Neuronal stem cell (in vitro differentiated cells): ENCODE results near the gene ALDH1L2.

Experiments
- DNase-seq: peaks from one replicate; pipeline ENCODE4 v3.0.0-alpha.2; 2013; ENCODE audit warnings: low spot score
- H2AFZ ChIP-seq: one replicate; pipeline ENCODE4 v1.6.1; 2013; ENCODE audit warnings: mild to moderate bottlenecking, low read length, inconsistent platforms
- H2AK5ac ChIP-seq: 2 replicates; pipeline ENCODE4 v1.6.1; 2013; ENCODE audit warnings: low read depth, mild to moderate bottlenecking, inconsistent platforms, low read length, moderate library complexity, mixed read lengths
- H2BK120ac ChIP-seq: 2 replicates; pipeline ENCODE4 v1.6.1; 2013; ENCODE audit warnings: low read depth, mild to moderate bottlenecking, inconsistent platforms, low read length, moderate library complexity, mixed read lengths
- H2BK12ac ChIP-seq: one replicate; pipeline ENCODE4 v1.6.1; 2013; ENCODE audit warnings: low read length, inconsistent platforms
- H2BK15ac ChIP-seq: 2 replicates; pipeline ENCODE4 v1.6.1; 2013; ENCODE audit warnings: mild to moderate bottlenecking, low read length, inconsistent platforms, mixed read lengths
- H2BK5ac ChIP-seq: one replicate; pipeline ENCODE4 v1.6.1; 2013; ENCODE audit warnings: inconsistent platforms, mild to moderate bottlenecking, low read length, moderate library complexity
- H3K14ac ChIP-seq: one replicate; pipeline ENCODE4 v1.6.1; 2013; ENCODE audit warnings: low read length, inconsistent platforms
- H3K18ac ChIP-seq: 2 replicates; pipeline ENCODE4 v1.6.1; 2013; ENCODE audit warnings: low read length, inconsistent platforms
- H3K23ac ChIP-seq: 2 replicates; pipeline ENCODE4 v1.6.1; 2013; ENCODE audit warnings: low read depth, mild to moderate bottlenecking, mixed read lengths, low read length, inconsistent platforms; ENCODE audit not compliant: poor library complexity
- H3K27ac ChIP-seq: replicated peaks from 3 replicates; pipeline ENCODE4 v1.5.1; 2013; ENCODE audit warnings: low read length, inconsistent platforms
- H3K27me3 ChIP-seq, 3 experiments: 2 replicates each; pipeline ENCODE4 v1.6.1; 2013; ENCODE audit warnings: low read length in 3 of 3, mild to moderate bottlenecking in 2 of 3, inconsistent platforms in 1 of 3, low read depth in 1 of 3, mixed read lengths in 1 of 3, moderate library complexity in 1 of 3; ENCODE audit not compliant: control insufficient read depth in 3 of 3, insufficient read depth in 3 of 3
- H3K36me3 ChIP-seq, 2 donors: replicated peaks in 1 of 2; 2 replicates each; pipeline ENCODE4 v1.6.1; 2013; ENCODE audit warnings: low read length in 2 of 2; ENCODE audit not compliant: control insufficient read depth in 2 of 2, insufficient read depth in 2 of 2
- H3K4ac ChIP-seq: 2 replicates; pipeline ENCODE4 v1.6.1; 2013; ENCODE audit warnings: inconsistent platforms, mild to moderate bottlenecking, low read length, moderate library complexity
- H3K4me1 ChIP-seq, 2 donors: 1 replicate in 1 of 2; 2 replicates in 1 of 2; pipeline ENCODE4 v1.6.1; 2013; ENCODE audit warnings: low read length in 2 of 2, low read depth in 1 of 2; ENCODE audit not compliant: control insufficient read depth in 2 of 2, insufficient read depth in 1 of 2
- H3K4me2 ChIP-seq: one replicate; pipeline ENCODE4 v1.6.1; 2013; ENCODE audit warnings: mild to moderate bottlenecking, low read length, inconsistent platforms; ENCODE audit not compliant: insufficient read depth, poor library complexity, severe bottlenecking
- H3K4me3 ChIP-seq, 2 donors: 2 replicates each; pipeline ENCODE4 v1.5.1; 2013; ENCODE audit warnings: low read length in 2 of 2, mild to moderate bottlenecking in 2 of 2, inconsistent platforms in 1 of 2, moderate library complexity in 1 of 2
- H3K79me1 ChIP-seq: one replicate; pipeline ENCODE4 v1.6.1; 2013; ENCODE audit warnings: low read depth, mild to moderate bottlenecking, inconsistent platforms, low read length, moderate library complexity
- H3K9ac ChIP-seq: one replicate; pipeline ENCODE4 v1.6.1; 2013; ENCODE audit warnings: mild to moderate bottlenecking, low read depth, low read length, inconsistent platforms; ENCODE audit not compliant: poor library complexity
- H3K9me3 ChIP-seq, 2 donors: replicated peaks in 1 of 2; 2 replicates each; pipeline versions ENCODE3 to v1.6.1; 2013; ENCODE audit warnings: low read length in 2 of 2, mild to moderate bottlenecking in 2 of 2, inconsistent platforms in 1 of 2, low read depth in 1 of 2, mixed read lengths in 1 of 2, moderate library complexity in 1 of 2; ENCODE audit not compliant: control insufficient read depth in 2 of 2, insufficient read depth in 1 of 2
- H4K8ac ChIP-seq: one replicate; pipeline ENCODE4 v1.6.1; 2013; ENCODE audit warnings: low read depth, mild to moderate bottlenecking, inconsistent platforms, low read length, moderate library complexity
- H4K91ac ChIP-seq: one replicate; pipeline ENCODE4 v1.6.1; 2013; ENCODE audit warnings: low read length, low read depth, mild to moderate bottlenecking, inconsistent platforms; ENCODE audit not compliant: poor library complexity
- WGBS, 2 donors: extraction: QIAGEN DNeasy Blood & Tissue Kit; methylation state at CpG; one replicate each; pipeline ENCODE4 v1.1.7; 2013; ENCODE audit warnings: missing lambda C conversion rate in 2 of 2, mixed read lengths in 1 of 2; ENCODE audit not compliant: insufficient read length in 2 of 2, insufficient replicate concordance in 1 of 2; ENCODE audit errors: extremely low coverage in 2 of 2; 5-methylcytosine and 5-hydroxymethylcytosine counted together

ALDH1L2 gene

GRCh38 chr12:105025890-105026289 lies 58.4 kb downstream of the ALDH1L2 start:
- no peak overlapping the region for H3K4me2 ChIP-seq
- no peaks in the 10 kb centered on the region for H3K79me1 ChIP-seq
- no peak overlapping the region for H2BK15ac ChIP-seq
- H3K4ac ChIP-seq: no peak overlapping the region
- no peak overlapping the region for H2AK5ac ChIP-seq
- no peak overlapping the region for H2BK12ac ChIP-seq
- no peak overlapping the region for H2BK5ac ChIP-seq
- H4K91ac ChIP-seq: no peak overlapping the region
- no peak overlapping the region for H3K23ac ChIP-seq
- no peak overlapping the region for H3K14ac ChIP-seq
- H3K36me3 ChIP-seq: no peaks in the 10 kb centered on the region
- no peak overlapping the region for H3K9ac ChIP-seq
- H3K4me1 ChIP-seq: peaks cover 5 to 6% of the 10 kb centered on the region in 2 donors
- peaks cover 0 to 2% (median 0%) of the 10 kb centered on the region in 3 experiments for H3K27me3 ChIP-seq
- H3K4me3 ChIP-seq: no peak overlapping the region
- no peak overlapping the region for H2AFZ ChIP-seq
- no peak overlapping the region for H2BK120ac ChIP-seq
- H3K18ac ChIP-seq: no peak overlapping the region
- no peak overlapping the region for H4K8ac ChIP-seq
- no CpG with 5 or more reads among the region's 5 CpGs for WGBS, 2 donors
- no peak overlapping the region for H3K27ac ChIP-seq
- H3K9me3 ChIP-seq: no peaks in the 10 kb centered on the region
- DNase-seq: no peak

DNA sequence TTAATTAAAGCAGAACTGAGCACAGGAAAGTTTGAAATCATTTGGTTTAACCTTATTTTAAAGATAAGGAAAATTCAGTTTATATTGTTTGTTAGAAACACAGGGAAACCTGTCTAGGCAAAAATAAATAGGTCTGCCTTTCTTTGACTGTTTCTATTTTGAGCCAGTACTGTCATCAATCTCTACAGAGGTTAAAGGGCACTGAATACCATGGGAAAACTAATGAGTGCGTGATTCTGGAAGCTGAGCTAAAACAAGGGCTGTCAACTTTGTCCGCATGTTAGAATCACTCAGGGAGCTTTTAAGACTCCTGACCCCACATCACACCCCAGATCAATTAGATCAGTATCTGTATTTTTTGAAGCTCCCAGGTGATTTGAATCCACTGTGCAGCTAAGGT lies 59.3 kb downstream of the ALDH1L2 start:
- Histone ChIP-seq H3K4me3 (no peak overlapping the region), H3K79me1 (no peaks in the 10 kb centered on the region), H2BK12ac (no peak overlapping the region), H4K91ac (no peak overlapping the region), H3K9me3 (no peaks in the 10 kb centered on the region), H3K14ac (no peak overlapping the region), H3K4ac (no peak overlapping the region), H3K4me2 (no peak overlapping the region), H2BK5ac (no peak overlapping the region), H3K36me3 (no peaks in the 10 kb centered on the region), H3K23ac (no peak overlapping the region), H2BK15ac (no peak overlapping the region), H4K8ac (no peak overlapping the region), H2AK5ac (no peak overlapping the region), H2BK120ac (no peak overlapping the region), H3K4me1 (peaks cover 5 to 6% of the 10 kb centered on the region in 2 donors), H3K9ac (no peak overlapping the region), H3K27ac (no peak overlapping the region), H3K18ac (no peak overlapping the region), H2AFZ (no peak overlapping the region), H3K27me3 (peaks cover 0 to 2% (median 0%) of the 10 kb centered on the region in 3 experiments)
- no peak for DNase-seq
- WGBS, 2 donors: no CpG with 5 or more reads among the region's 2 CpGs

- WGBS, 2 donors: no CpG with 5 or more reads among the region's 3 CpGs
- no peak overlapping the region for H2BK15ac ChIP-seq
- H3K14ac ChIP-seq: peak overlapping the region; percentile 83
- H3K4me2 ChIP-seq: no peak overlapping the region
- H3K79me1 ChIP-seq: no peaks in the 10 kb centered on the region
- peaks cover 0 to 2% (median 0%) of the 10 kb centered on the region in 3 experiments for H3K27me3 ChIP-seq
- H3K27ac ChIP-seq: no peak overlapping the region
- no peak overlapping the region for H2AFZ ChIP-seq
- peaks cover 9 to 15% of the 10 kb centered on the region in 2 donors for H3K4me1 ChIP-seq
- no peak overlapping the region for H4K8ac ChIP-seq
- H2AK5ac ChIP-seq: no peak overlapping the region
- H3K9me3 ChIP-seq: no peaks in the 10 kb centered on the region
- DNase-seq: no peak
- peaks cover 3 to 11% of the 10 kb centered on the region in 2 donors for H3K36me3 ChIP-seq
- no peak overlapping the region for H3K4ac ChIP-seq
- no peak overlapping the region for H3K4me3 ChIP-seq
- no peak overlapping the region for H2BK120ac ChIP-seq
- H4K91ac ChIP-seq: no peak overlapping the region
- no peak overlapping the region for H2BK5ac ChIP-seq
- no peak overlapping the region for H3K18ac ChIP-seq
- H3K23ac ChIP-seq: no peak overlapping the region
- no peak overlapping the region for H2BK12ac ChIP-seq
- no peak overlapping the region for H3K9ac ChIP-seq
These were observed 63.9 kb downstream of the ALDH1L2 start for GRCh38 chr12:105020241-105020962.

DNA sequence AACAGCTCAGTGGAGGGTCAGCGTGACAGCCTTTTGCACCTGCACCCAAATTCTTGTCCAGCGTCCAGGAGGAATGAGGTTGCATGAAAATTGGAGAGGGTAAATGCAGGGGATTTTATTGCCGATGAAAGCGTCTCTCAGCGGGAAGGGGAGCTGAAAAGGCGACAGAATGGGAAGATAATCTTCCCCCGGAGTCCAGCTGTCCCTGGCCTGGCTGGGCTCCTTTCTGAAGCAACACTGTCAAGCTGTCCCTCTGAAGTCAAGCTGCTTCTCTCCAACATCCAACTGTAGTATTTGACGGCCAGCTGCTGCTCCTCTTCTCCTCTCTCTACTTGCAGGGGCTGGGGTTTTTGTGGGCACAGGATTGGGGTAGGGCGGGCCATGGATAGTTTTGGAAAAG lies 65.5 kb downstream of the ALDH1L2 start:
- peak overlapping the region; percentile 42 for H3K18ac ChIP-seq
- H3K27me3 ChIP-seq: no peaks in the 10 kb centered on the region
- H3K9ac ChIP-seq: no peak overlapping the region
- no peak overlapping the region for H2BK15ac ChIP-seq
- no CpG with 5 or more reads among the region's 9 CpGs for WGBS, 2 donors
- no peak overlapping the region for H3K14ac ChIP-seq
- no peak overlapping the region for H2BK120ac ChIP-seq
- no peak overlapping the region for H3K4me3 ChIP-seq
- no peak overlapping the region for H3K4ac ChIP-seq
- H3K23ac ChIP-seq: no peak overlapping the region
- no peak overlapping the region for H3K27ac ChIP-seq
- no peak overlapping the region for H3K4me2 ChIP-seq
- no peak overlapping the region for H4K8ac ChIP-seq
- no peak overlapping the region for H2AFZ ChIP-seq
- no peak overlapping the region for H4K91ac ChIP-seq
- H3K79me1 ChIP-seq: no peaks in the 10 kb centered on the region
- H3K9me3 ChIP-seq: peaks cover 0 to 3% of the 10 kb centered on the region in 2 donors
- H2BK12ac ChIP-seq: no peak overlapping the region
- H2BK5ac ChIP-seq: no peak overlapping the region
- no peak overlapping the region for H2AK5ac ChIP-seq
- no peak for DNase-seq
- peaks cover 2 to 10% of the 10 kb centered on the region in 2 donors for H3K4me1 ChIP-seq
- H3K36me3 ChIP-seq: peaks cover 3 to 21% of the 10 kb centered on the region in 2 donors
